Kidney (tissue), 14 donors: ENCODE measurements around the gene L1CAM. TPM values are rescaled to one million over a fixed set of nuclear protein-coding genes. Genes with fewer than 3 reads are reported as not detected.

Experiments
- DNase-seq, 5 donors: peaks; one replicate each; pipeline ENCODE4 v3.0.0-alpha.2; 2013 to 2020
- FAIRE-seq: peaks from 2 replicates; lab custom pipeline; 2012; peaks lifted over from hg19 to GRCh38; lab: Jason Lieb, UNC
- H3K27ac ChIP-seq, 2 donors: one replicate each; pipeline ENCODE4 v1.7.0; 2013; ENCODE audit warnings: low read depth in 2 of 2, low read length in 2 of 2, inconsistent platforms in 1 of 2
- H3K27me3 ChIP-seq: one replicate; pipeline ENCODE4 v1.7.1; 2013; ENCODE audit warnings: low read length, inconsistent platforms; ENCODE audit not compliant: control insufficient read depth, insufficient read depth
- H3K36me3 ChIP-seq, 3 donors: one replicate each; pipeline versions ENCODE4 v1.7.0 to v1.7.1; 2013; ENCODE audit warnings: low read length in 3 of 3, control low read depth in 1 of 3, inconsistent platforms in 1 of 3; ENCODE audit not compliant: insufficient read depth in 3 of 3, control insufficient read depth in 2 of 3
- H3K4me1 ChIP-seq, 3 donors: one replicate each; pipeline versions ENCODE4 v1.7.0 to v1.7.1; 2013; ENCODE audit warnings: low read length in 3 of 3, inconsistent platforms in 1 of 3, low read depth in 1 of 3; ENCODE audit not compliant: control insufficient read depth in 2 of 3, insufficient read depth in 2 of 3
- H3K4me3 ChIP-seq, 3 donors: one replicate each; pipeline versions ENCODE4 v1.7.0 to v1.8.1; 2013; ENCODE audit warnings: low read length in 3 of 3, control low read depth in 1 of 3, inconsistent platforms in 1 of 3
- H3K9ac ChIP-seq, 3 donors: one replicate each; pipeline versions ENCODE4 v1.7.0 to v1.7.1; 2013; ENCODE audit warnings: low read length in 3 of 3, control low read depth in 1 of 3, inconsistent platforms in 1 of 3
- H3K9me3 ChIP-seq, 3 donors: one replicate each; pipeline versions ENCODE4 v1.7.0 to v1.7.1; 2013; ENCODE audit warnings: low read length in 3 of 3, control low read depth in 1 of 3, inconsistent platforms in 1 of 3; ENCODE audit not compliant: control insufficient read depth in 2 of 3, insufficient read depth in 1 of 3
- CTCF ChIP-seq: IDR thresholded peaks from 3 replicates; pipeline ENCODE4 v1.5.1; 2012; ENCODE audit warnings: mild to moderate bottlenecking, moderate library complexity, borderline replicate concordance; ENCODE audit not compliant: insufficient read depth; ENCODE audit errors: extremely low read depth
- intact Hi-C: fragments of 100-400 bp; cut with DNase I; formaldehyde crosslinking; loops from one replicate; pipeline ENCODE4 v1.11.1; 2022
- polyA plus RNA-seq: library from polyadenylated mRNA; stranded (reverse); fragments of 350-450 nt; fragmentation: Illumina TruSeq; extraction: RNeasy Lipid Tissue Mini Kit (QIAGEN cat#74804); gene quantifications from one replicate; pipeline ENCODE4 v1.2.3, GENCODE V29; 2014; ENCODE audit warnings: low read depth, low replicate concordance; ENCODE audit not compliant: insufficient read depth
- total RNA-seq: library from RNA; stranded (reverse); fragmentation: NEBNext Ultra II Directional; extraction: Animal tissue kit (Norgen Biotek cat#: 25700); gene quantifications from one replicate; pipeline ENCODE4 v1.2.1, GENCODE V29; 2021
- donor health status: control.
- donor health status: control.
- donor health status: control.
- donor health status: control.
- donor health status: control.
- donor health status: DM: yes; HTN: yes; CAD: no.
- donor health status: Normal renal cell carcinoma (clear cell type).

L1CAM gene
- total and polyA plus RNA-seq, 2 donors from 2014 or later: 26.1 to 71.9 TPM

GRCh38 chrX:153816831-153817690 lies 68.9 kb downstream of the L1CAM start:
- TF ChIP-seq CTCF: no peak
- Histone ChIP-seq H3K4me1 (no peaks in the 10 kb centered on the region), H3K36me3 (no peaks in the 10 kb centered on the region), H3K4me3 (no peak overlapping the region), H3K27ac (no peak overlapping the region), H3K9ac (no peak overlapping the region), H3K9me3 (no peaks in the 10 kb centered on the region), H3K27me3 (no peaks in the 10 kb centered on the region)
- FAIRE-seq: no peak
- intact Hi-C loops: no loop called here
- DNase-seq: no peak

GRCh38 chrX:153814591-153815315 lies 71.2 kb downstream of the L1CAM start:
- H3K9me3 ChIP-seq: no peaks in the 10 kb centered on the region
- H3K27me3 ChIP-seq: no peaks in the 10 kb centered on the region
- H3K9ac ChIP-seq: no peak overlapping the region
- DNase-seq: no peak
- no peaks in the 10 kb centered on the region for H3K4me1 ChIP-seq
- H3K36me3 ChIP-seq: no peaks in the 10 kb centered on the region
- intact Hi-C loops: no loop called here
- TF ChIP-seq CTCF: no peak
- H3K4me3 ChIP-seq: no peak overlapping the region
- FAIRE-seq: no peak
- no peak overlapping the region for H3K27ac ChIP-seq

- no peaks in the 10 kb centered on the region for H3K4me1 ChIP-seq
- no peak overlapping the region for H3K9ac ChIP-seq
- no peaks in the 10 kb centered on the region for H3K9me3 ChIP-seq
- intact Hi-C loops: no loop called here
- no peaks in the 10 kb centered on the region for H3K36me3 ChIP-seq
- no peak overlapping the region for H3K27ac ChIP-seq
- H3K4me3 ChIP-seq: no peak overlapping the region
- FAIRE-seq (no peak), DNase-seq (no peak)
- no peak for TF ChIP-seq CTCF
- H3K27me3 ChIP-seq: no peaks in the 10 kb centered on the region
Measured at GRCh38 chrX:153813161-153813560, 72.8 kb downstream of the L1CAM start.
